ENCODE data around the gene ZDHHC19.
A peak's percentile ranks its signal among the peaks of the same experiment; 100 is the strongest.
"Not testable (repeated sequence)": the region's sequence is repeated elsewhere in the genome, so short reads cannot be mapped to it uniquely, and the experiment has no call there.

ZDHHC19 gene

DNA sequence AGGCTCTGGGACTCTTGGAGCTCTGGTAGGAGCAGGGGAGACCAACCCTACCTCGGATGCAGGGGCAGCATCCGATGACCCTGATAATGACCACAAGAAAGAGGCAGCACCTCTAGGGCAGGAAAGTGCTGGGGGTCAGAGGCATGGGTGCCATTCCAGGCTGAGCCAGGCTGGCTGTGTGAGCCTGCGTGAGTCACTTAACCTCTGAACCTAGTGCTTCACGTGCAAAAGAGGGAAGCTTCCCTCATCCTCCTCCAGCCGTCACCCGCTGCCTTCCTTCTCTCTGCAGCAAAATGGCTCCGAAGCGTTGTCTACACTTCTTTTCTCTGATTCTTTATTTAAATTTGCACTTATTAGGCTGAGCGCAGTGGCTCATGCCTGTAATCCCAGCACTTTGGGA lies 35.5 kb downstream of the ZDHHC19 start:
- no peak for DNase-seq

DNA sequence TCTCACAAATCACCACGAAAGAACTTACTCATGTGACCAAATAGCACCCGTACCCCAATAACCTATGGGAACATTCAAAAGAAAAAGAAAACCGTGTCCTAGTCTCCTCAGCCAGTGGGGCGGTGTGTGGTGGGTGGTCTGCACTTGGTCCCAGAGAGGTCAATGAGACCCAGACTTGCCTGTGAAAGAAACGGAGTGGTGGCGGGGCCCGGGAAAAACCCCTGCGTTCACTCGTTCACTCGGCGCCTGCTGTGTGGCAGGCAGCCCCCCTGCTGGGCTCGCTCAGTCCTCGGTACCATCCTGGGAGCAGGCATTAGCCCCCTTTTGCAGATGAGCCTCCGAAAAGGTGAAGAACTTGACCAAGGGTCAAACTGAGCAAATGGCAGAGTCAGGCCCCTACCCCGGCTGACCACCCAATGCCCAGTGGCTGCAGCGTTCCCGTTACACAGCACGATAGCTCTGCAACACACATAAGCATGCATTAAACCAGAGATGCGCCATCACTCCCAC lies 36.0 kb downstream of the ZDHHC19 start:
- no peak for DNase-seq

DNA sequence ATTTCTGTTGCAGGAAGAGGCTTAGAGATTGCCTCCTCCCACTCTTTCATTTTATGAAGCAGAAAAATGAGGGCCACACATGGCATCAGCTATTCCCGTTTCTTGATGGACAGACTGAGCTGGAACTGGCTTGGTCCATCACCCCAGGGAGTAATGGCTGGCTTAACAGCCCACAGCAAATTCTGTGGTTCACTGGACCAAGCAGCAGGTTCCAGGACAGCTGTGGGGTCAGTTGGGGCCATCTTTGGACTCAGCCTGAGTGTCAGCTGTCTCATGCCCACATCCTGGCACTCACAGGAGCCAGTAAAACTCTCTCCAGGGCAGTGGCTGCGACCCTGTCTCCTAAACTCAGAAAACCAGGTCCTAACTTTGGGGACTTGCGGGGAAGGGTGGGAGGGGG lies 36.5 kb downstream of the ZDHHC19 start:
- no peak for DNase-seq

DNA sequence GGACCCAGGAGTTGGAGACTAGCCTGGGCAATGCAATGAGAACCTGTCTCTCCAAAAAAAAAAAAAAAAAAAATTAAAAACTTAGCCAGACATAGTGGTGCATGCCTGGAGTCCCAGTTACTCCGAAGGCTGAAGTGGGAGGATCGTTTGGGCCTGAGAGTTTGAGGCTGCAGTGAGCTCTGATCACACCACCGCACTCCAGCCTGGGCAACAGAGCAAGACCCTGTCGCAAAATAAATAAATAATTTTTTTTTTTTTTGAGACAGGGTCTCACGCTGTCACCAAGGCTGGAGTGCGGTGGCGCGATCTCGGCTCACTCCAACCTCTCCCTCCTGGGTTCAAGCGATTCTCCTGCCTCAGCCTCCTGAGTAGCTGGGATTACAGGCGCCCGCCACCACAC lies 40.9 kb downstream of the ZDHHC19 start:
- not testable (repeated sequence) for DNase-seq

DNA sequence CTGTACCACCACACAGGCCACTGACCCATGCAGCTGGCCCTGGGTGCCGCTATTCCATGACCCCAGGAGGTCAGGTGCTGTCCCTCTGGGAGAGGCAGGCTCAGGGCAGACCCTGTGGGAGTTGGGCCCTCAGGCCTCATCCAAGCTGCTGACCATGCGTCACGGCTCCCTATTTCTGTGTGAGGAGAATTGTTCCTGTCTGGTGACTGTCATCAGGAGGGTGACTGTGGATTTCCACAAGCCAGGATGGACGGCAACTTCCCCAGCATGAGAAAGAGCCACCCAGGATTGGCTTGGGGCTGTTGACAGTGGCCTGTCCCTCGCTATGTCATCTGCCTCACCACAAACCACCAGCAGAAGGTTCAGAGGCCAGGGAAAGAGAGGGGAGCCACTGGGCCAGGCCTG lies 41.4 kb downstream of the ZDHHC19 start:
- no peak for DNase-seq

DNA sequence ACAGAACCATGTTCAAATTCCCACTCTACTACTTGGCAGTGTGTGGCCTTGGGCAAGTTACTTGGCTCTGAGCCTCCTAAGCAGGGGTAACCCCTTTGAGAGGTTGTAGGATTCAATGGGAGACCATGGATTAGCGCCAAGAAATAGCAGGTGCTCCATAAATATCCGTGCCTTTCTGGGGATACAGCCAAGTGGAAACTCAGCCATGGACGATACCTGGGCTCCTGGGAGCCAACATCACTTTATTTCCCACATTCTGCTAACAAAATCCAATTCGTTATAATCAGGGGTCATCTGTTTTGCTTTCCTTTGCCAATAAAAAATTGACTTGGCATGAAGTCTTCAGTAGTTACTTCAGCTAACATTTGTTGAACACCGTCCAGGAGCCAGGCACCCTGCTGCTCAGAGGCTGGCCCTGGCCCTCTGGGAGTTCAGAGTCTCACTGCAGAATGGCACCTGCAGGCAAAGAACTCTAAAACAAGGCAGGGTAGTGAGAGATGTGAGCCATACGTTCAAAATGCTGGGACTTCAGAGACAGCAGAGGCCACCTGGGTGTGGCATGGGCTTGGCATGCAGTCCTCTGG lies 42.3 kb downstream of the ZDHHC19 start:
- DNase-seq: no peak

DNA sequence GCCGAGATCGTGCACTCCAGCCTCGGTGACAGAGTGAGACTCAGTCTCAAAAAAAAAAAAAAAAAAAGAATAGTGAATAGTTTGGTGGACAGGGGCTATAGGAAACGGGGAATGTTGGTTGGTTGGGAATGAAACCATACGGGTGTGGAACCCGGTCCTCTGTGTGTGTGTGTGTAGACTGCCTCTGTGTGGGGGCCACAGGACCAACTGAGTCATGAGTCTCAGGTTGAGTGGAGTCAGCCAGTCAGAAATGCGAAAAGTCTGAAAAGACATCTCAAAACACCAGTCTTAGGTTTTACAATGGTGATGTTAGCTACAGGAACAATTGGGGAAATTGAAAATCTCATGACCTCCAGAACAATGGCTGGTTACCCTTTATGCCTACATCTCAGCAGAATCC lies 44.5 kb downstream of the ZDHHC19 start:
- DNase-seq: no peak

DNA sequence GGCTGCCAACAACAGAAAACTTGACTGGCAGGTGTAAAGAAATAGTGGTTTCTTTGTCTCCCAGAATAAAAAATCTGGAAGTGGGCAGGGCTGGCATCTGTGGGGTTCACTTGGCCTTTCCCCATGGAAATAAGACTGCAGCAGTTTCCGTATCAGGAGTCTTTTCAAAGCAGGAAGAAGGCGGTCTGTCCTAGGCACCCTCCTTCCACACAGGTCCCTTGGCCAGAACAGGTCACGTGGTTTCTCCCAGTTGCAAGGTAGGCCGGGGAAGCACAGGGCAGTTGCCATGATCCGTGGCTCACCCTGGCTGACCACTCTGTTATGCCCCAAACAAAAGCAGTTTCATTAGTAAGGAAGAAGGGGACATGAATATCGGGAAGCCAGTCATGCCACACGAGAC lies 45.4 kb downstream of the ZDHHC19 start:
- DNase-seq: no peak

DNA sequence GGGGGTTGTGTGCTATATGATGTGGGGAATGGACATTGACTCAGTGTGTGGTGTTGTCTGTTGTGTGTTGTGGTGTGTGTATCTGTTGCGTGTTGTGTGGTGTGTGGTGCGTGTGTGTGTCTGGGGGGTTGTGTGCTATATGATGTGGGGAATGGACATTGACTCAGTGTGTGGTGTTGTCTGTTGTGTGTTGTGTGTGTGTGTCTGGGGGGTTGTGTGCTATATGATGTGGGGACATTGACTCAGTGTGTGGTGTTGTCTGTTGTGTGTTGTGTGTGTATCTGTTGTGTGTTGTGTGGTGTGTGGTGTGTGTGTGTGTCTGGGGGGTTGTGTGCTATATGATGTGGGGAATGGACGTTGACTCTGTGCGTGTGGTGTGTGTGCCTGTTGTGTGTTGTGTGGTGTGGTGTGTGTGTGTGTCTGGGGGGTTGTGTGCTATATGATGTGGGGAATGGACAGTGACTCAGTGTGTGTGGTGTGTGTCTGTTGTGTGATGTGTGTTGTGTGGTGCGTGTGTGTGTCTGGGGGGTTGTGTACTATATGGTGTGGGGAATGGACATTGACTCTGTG lies 46.1 kb downstream of the ZDHHC19 start:
- not testable (repeated sequence) for DNase-seq

DNA sequence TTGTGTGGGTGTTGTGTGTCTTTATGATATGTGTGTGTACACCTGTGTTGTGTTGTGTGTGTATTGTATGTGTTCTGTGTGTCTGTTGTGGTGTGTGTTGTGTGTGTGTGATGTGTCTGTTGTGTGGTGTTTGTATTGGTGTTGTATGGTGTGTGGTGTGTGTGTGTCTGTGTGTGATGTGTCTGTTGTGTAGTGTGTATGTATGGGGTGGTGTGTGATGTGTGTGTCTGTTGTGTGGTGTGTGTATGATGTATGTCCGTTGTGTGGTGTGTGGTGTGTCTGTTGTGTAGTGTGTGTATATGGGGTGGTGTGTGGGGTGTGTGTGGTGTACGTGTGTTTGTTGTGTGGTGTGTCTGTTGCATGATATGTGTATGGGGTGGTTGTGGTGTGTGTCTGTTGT lies 46.6 kb downstream of the ZDHHC19 start:
- no peak for DNase-seq

DNA sequence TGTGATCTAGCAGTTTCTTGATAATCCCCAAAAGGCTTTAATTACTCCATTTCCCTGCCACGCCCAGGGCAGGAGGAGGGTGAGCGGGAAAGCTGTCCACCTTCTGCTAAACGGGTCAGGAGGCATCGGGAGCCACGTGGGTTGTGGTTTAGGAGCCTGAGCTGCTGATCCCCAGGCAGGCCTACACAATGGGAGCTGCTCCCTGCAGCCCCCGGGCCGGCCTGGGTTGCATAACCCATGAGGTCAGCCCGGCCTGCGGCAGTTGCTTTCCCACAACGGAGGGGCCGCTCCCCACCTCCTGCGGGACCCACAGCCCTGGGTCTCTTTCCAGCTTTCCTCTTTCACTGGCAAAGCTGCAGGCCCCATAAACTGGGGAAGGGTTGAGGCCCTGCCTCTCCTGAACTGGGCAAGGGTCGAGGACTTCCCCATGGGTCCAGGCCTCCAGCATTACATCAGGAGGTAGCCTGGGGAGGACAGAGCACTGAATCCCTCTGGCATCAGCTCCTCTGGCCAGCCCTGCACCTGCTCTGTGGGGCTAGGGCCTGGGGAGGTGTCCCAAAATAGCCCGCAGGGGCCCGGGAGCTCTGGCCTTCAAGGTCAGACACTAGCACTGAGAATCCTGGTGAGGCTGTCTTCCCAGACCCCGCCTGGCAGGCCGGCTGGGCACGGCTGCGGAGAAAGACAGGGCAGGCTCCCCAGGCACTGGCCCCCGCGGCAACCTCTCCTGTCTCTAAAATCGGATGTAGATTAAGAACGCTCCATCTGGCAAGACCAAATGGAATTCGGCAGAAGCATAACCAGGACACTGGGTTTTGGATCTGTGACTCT lies 47.3 kb downstream of the ZDHHC19 start:
- no peak for DNase-seq

DNA sequence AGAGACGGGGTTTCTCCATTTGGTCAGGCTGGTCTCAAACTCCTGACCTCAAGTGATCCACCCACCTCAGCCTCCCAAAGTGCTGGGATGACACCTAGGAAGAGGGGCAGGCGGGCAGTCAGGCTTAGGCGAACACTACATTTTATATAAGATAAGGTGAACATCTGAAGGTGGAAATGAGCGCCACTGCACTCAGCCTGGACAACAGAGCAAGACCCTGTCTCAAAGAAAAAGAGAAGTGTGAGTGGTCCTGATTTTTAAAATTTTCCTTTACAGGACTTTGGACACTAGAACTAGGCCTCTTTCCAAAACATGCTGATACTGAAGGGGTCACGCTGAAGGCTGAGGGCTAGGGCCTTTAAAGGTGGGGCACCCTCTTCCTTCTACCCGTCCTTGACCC lies 48.0 kb downstream of the ZDHHC19 start:
- no peak for DNase-seq

DNA sequence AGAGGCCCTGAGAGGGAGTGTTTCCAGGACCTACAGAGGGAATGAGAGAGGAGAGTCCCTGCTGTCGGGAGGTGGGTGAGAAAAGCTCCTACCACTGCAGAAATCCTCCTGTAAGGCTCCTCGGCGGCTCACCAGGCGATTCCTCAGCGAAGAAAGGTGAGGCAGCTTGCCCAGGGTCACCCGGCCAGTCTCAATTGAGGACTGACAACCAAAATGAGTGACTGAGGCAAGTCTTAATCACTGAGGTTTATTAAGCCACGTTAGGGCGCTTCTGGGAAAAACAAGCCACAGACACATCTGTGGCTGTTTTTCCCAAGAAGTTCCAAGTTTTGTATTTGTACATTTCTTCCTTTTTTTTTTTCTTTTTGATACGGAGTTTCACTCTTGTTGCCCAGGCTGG lies 48.5 kb downstream of the ZDHHC19 start:
- DNase-seq: no peak

DNA sequence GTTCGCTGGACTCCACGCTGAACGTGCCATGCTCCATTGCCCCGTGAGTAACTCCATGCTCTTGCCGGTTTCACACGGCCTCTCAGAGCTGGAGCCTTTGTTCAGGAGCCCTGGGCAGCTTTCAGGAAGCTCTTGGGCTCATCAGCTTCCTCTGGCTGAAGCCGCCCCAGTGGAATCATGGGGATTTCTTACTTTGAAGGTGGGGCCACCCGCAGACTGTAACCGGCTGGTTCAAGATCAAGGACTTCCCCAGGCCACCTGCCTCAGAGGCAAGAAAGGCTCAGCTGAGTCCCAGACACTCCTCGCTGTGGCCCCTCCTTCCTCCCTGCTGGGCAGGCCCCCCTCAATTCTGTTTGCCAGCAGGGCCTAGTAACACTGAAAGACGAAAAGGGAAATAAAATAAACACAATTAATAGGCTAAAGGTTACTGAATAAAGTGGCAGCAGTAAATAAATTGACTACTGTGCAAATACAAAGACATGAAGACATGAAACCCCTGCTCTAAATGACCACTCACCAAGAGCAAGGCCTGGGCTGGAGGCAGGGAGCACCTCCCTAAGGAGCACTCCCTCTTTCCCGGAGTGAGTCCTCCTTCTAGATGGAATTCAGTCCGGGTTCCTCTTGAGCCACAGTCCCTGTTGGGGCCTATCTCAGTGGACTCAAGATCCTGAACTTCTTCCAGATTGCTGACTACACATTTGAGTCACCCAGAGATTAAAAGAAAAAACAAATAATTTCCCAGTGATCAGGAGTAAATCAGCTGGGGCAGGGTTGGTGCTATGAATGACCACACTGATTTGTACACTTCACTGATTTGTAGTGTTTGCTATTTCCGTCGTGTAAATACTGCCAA lies 51.0 kb downstream of the ZDHHC19 start:
- DNase-seq: peak; percentile 24

DNA sequence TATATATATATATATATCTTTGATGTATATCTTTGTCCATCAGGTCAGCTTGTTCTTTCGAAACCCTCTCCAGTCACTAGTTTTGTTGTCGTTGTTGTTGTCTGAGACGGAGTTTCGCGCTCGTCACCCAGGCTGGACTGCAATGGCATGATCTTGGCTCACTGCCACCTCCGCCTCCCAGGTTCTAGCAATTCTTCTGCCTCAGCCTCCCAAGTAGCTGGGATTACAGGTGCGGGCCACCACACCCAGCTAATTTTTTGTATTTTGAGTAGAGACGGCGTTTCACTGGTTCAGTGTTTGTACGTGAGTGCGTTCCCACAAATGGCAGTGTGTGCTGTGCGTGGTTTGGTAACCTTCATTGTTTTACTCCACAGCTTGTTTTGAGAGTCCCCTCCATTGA lies 51.7 kb downstream of the ZDHHC19 start:
- DNase-seq: no peak

DNA sequence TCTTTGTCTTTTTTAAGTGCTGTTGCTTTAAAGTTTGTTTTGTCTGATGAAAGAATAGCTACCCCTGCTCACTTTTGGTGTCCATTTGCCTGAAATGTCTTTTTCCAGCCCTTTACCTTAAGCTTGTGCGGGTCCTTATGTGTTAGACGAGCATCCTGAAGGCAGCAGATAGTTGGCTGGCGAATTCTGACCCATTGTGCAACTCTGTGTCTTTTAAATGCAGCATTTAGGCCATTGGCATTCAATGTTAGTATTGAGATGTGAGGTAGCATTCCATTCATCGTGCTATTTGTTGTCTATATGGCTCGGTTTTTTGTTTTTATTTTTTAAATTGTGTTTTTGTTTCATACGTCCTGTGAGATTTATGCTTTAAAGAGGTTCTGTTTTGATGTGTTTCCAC lies 55.0 kb downstream of the ZDHHC19 start:
- no peak for DNase-seq

DNA sequence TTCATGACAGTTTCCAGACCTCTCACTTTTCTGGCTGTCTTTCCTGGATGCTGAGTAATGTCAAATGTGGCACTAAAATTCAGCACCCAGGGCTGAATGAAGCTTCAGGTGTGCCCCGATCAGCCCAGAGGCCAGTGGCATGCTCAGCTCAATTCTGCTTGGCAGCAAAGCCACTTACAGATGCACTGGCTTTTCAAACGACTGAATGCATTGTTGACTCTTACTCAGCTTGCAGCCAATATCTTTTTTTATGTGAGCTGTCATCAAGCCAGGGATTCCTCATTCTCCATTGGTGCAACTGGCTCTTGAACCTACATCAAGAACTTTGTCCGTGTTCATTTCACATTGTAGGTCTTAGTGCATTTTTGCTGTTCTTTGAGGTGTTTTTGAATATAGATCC lies 60.7 kb downstream of the ZDHHC19 start:
- DNase-seq: no peak

DNA sequence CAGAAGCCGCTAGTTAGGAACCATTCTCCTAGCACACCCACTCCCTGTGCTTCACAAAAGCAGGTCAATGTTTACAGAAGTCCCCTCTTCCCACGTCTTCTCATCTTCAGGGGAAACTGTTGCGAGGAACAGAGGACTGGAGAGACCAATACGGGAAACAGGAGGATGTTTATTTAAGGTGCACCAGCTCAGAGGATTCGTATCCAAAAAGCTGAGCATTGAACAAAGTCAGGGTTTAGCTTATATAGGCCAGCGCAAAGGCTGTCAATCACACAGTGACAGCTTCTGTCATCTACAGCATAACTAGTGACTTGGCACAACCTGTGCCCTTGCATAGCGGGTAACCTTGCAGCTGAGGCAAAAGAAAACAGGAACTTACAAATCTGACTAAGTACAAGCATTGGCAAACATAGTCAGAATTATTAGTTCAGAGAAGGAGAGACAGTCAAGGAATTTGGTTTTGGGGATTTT lies 61.3 kb downstream of the ZDHHC19 start:
- DNase-seq: no peak

DNA sequence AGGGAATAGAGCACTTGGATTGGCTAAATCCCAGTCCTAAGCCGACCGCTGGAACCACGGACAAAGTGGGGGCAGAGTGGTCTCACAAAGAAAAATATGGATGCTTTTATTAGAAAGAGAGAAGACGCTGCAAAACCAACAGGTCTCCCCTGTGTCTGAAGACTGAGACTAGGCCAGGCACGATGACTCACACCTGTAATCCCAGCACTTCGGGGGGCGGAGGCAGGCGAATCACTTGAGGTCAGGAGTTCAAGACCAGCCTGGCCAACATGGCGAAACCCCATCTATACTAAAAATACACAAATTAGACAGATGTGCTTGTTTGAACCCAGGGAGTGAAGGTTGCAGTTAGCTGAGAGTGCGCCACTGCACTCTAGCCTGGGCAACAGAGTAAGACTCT lies 61.8 kb downstream of the ZDHHC19 start:
- no peak for DNase-seq
